OCI-LY1 (cell line): ENCODE data around the gene FHOD3.

Experiments used
- H2AFZ ChIP-seq: fragments of 200-600 bp; sonication (generic), shearing (Covaris generic); 2 replicates; pipeline ENCODE4 v1.6.0; 2014; ENCODE audit warnings: antibody characterized with exemption, mild to moderate bottlenecking, low read length
- H3F3A ChIP-seq: fragments of 200-600 bp; sonication (generic), shearing (Covaris generic); 2 replicates; pipeline ENCODE4 v1.6.0; 2014; ENCODE audit warnings: mild to moderate bottlenecking, antibody characterized with exemption, low read length, moderate library complexity; ENCODE audit not compliant: insufficient read depth
- H3K27ac ChIP-seq: fragments of 200-600 bp; sonication (generic); 2 replicates; pipeline ENCODE4 v1.5.1; 2014; ENCODE audit warnings: low read length, mixed run types, mild to moderate bottlenecking, low read depth; ENCODE audit not compliant: poor library complexity, severe bottlenecking
- H3K27me3 ChIP-seq: fragments of 200-600 bp; sonication (generic); 2 replicates; pipeline ENCODE4 v1.6.0; 2014; ENCODE audit warnings: antibody characterized with exemption, mild to moderate bottlenecking, low read length, moderate library complexity; ENCODE audit not compliant: insufficient read depth
- H3K36me3 ChIP-seq: fragments of 200-600 bp; sonication (generic); 2 replicates; pipeline ENCODE4 v1.6.1; 2014; ENCODE audit warnings: mild to moderate bottlenecking, antibody characterized with exemption, low read length, moderate library complexity, mixed read lengths; ENCODE audit not compliant: insufficient read depth
- H3K4me1 ChIP-seq: fragments of 200-600 bp; sonication (generic); 2 replicates; pipeline ENCODE4 v1.5.1; 2014; ENCODE audit warnings: mild to moderate bottlenecking, low read length, moderate library complexity; ENCODE audit not compliant: insufficient read depth, severe bottlenecking
- H3K4me2 ChIP-seq: fragments of 200-600 bp; sonication (generic), shearing (Covaris generic); 2 replicates; pipeline ENCODE4 v1.6.1; 2014; ENCODE audit warnings: low read length
- H3K4me3 ChIP-seq: fragments of 200-600 bp; sonication (generic); 2 replicates; pipeline ENCODE4 v1.5.1; 2014; ENCODE audit warnings: low read length, low read depth, mild to moderate bottlenecking, mixed read lengths; ENCODE audit not compliant: poor library complexity, severe bottlenecking
- H3K79me2 ChIP-seq: fragments of 200-600 bp; shearing (Covaris generic); 2 replicates; pipeline ENCODE4 v1.6.1; 2016; ENCODE audit warnings: mixed run types, low read length, mixed read lengths; ENCODE audit not compliant: insufficient read depth
- H3K9ac ChIP-seq: fragments of 200-600 bp; sonication (generic), shearing (Covaris generic); 2 replicates; pipeline ENCODE4 v1.6.1; 2014; ENCODE audit warnings: mild to moderate bottlenecking, low read length, mixed read lengths
- H3K9me2 ChIP-seq: fragments of 200-600 bp; sonication (generic), shearing (Covaris generic); 2 replicates; pipeline ENCODE4 v1.6.1; 2014; ENCODE audit warnings: low read depth, mild to moderate bottlenecking, low read length, mixed read lengths
- H3K9me3 ChIP-seq: fragments of 200-600 bp; shearing (Covaris generic); 2 replicates; pipeline ENCODE4 v1.6.1; 2014; ENCODE audit warnings: low read length, mixed read lengths
- H4K20me1 ChIP-seq: fragments of 200-600 bp; sonication (generic), shearing (Covaris generic); 2 replicates; pipeline ENCODE4 v1.6.0; 2016; ENCODE audit warnings: mild to moderate bottlenecking, low read length; ENCODE audit not compliant: insufficient read depth
- CTCF ChIP-seq: fragments of 200-600 bp; sonication (generic), shearing (Covaris generic); IDR thresholded peaks from 2 replicates; pipeline ENCODE4 v1.5.1; 2017; ENCODE audit warnings: mild to moderate bottlenecking, antibody characterized with exemption, low read length, moderate library complexity, mixed read lengths
- EZH2 ChIP-seq: fragments of 200-600 bp; sonication (generic), shearing (Covaris generic); IDR thresholded peaks from 2 replicates; pipeline ENCODE4 v1.8.0; 2017; ENCODE audit warnings: borderline replicate concordance, mixed run types, mild to moderate bottlenecking, antibody characterized with exemption, low read length, moderate library complexity, mixed read lengths

FHOD3 gene

GRCh38 chr18:36419900-36420531 lies 122.5 kb downstream of the FHOD3 start:
- Histone ChIP-seq H4K20me1 (no peaks in the 10 kb centered on the region), H3K4me3 (no peak overlapping the region), H3K9me2 (no peaks in the 10 kb centered on the region), H3K36me3 (no peaks in the 10 kb centered on the region), H3K9me3 (no peaks in the 10 kb centered on the region), H3K4me1 (no peaks in the 10 kb centered on the region), H2AFZ (no peak overlapping the region), H3K4me2 (no peak overlapping the region), H3K27ac (no peak overlapping the region), H3F3A (no peaks in the 10 kb centered on the region), H3K79me2 (no peaks in the 10 kb centered on the region), H3K9ac (no peak overlapping the region), H3K27me3 (no peaks in the 10 kb centered on the region)
- no peak for TF ChIP-seq EZH2
- peak; percentile 38; the same call in 1 of the 2 replicates for TF ChIP-seq CTCF

GRCh38 chr18:36420826-36421225 lies 123.3 kb downstream of the FHOD3 start:
- Histone ChIP-seq H3K4me2 (no peak overlapping the region), H3K9ac (no peak overlapping the region), H3K9me2 (no peaks in the 10 kb centered on the region), H3K36me3 (no peaks in the 10 kb centered on the region), H3K4me1 (no peaks in the 10 kb centered on the region), H3K27me3 (no peaks in the 10 kb centered on the region), H2AFZ (no peak overlapping the region), H4K20me1 (no peaks in the 10 kb centered on the region), H3K27ac (no peak overlapping the region), H3K9me3 (no peaks in the 10 kb centered on the region), H3F3A (no peaks in the 10 kb centered on the region), H3K79me2 (no peaks in the 10 kb centered on the region), H3K4me3 (no peak overlapping the region)
- no peak for TF ChIP-seq EZH2
- TF ChIP-seq CTCF = no peak

GRCh38 chr18:36424741-36425142 lies 127.2 kb downstream of the FHOD3 start:
- Histone ChIP-seq H3K27me3 (no peaks in the 10 kb centered on the region), H3K27ac (no peak overlapping the region), H3K36me3 (no peaks in the 10 kb centered on the region), H3K9me2 (no peaks in the 10 kb centered on the region), H3K4me2 (no peak overlapping the region), H2AFZ (no peak overlapping the region), H3K9me3 (no peaks in the 10 kb centered on the region), H3K9ac (no peak overlapping the region), H4K20me1 (no peaks in the 10 kb centered on the region), H3K79me2 (no peaks in the 10 kb centered on the region), H3F3A (no peaks in the 10 kb centered on the region), H3K4me1 (no peaks in the 10 kb centered on the region), H3K4me3 (no peak overlapping the region)
- TF ChIP-seq CTCF = no peak
- TF ChIP-seq EZH2 = no peak
